GM10266 (cell line): Measurements from ENCODE around the gene PPM1H.

Experiments used
- DNase-seq: peaks from one replicate; pipeline ENCODE4 v3.0.0; 2012; ENCODE audit errors: extremely low spot score
- CTCF ChIP-seq: IDR thresholded peaks from 2 replicates; pipeline ENCODE4 v1.5.1; 2012; ENCODE audit warnings: mild to moderate bottlenecking, low read depth; ENCODE audit not compliant: control insufficient read depth, insufficient read depth; ENCODE audit errors: missing control alignments

The PPM1H gene

GRCh38 chr12:62934239-62934798 is 631 bp downstream of the PPM1H start:
- DNase-seq = peak; percentile 51
- peak; percentile 11 for TF ChIP-seq CTCF

- no peak for DNase-seq
- TF ChIP-seq CTCF = no peak
Observed at GRCh38 chr12:62933602-62934238, 1.2 kb downstream of the PPM1H start.

- DNase-seq = no peak
- TF ChIP-seq CTCF = no peak
Observed at GRCh38 chr12:62933220-62933601, 1.7 kb downstream of the PPM1H start.

GRCh38 chr12:62931477-62931876 is 3.5 kb downstream of the PPM1H start:
- DNase-seq = no peak
- TF ChIP-seq CTCF = no peak

- no peak for DNase-seq
- TF ChIP-seq CTCF = no peak
Observed at GRCh38 chr12:62930546-62931425, 4.2 kb downstream of the PPM1H start.

GRCh38 chr12:62928632-62929031 is 6.3 kb downstream of the PPM1H start:
- DNase-seq = no peak
- no peak for TF ChIP-seq CTCF

- no peak for TF ChIP-seq CTCF
Observed at GRCh38 chr12:62925680-62926079, 9.3 kb downstream of the PPM1H start.

More at GRCh38 chr12:62925680-62926079, 9.3 kb downstream of the PPM1H start:
- no peak for DNase-seq
